Body of pancreas (tissue), 4 donors: ENCODE data around the gene OPALIN.

Source experiments
- CTCF ChIP-seq, 7 experiments: fragments of 450-650 bp in 4 of 7; fragments of 200-600 bp in 3 of 7; sonication (generic) in 3 of 7; IDR thresholded peaks; one replicate each; pipeline ENCODE4 v1.5.1; 2016 to 2019; ENCODE audit warnings: antibody characterized with exemption in 7 of 7
- POLR2A ChIP-seq, 3 donors: fragments of 450-650 bp; IDR thresholded peaks; one replicate each; pipeline ENCODE4 v1.6.1; 2016; ENCODE audit warnings: antibody characterized with exemption in 3 of 3, mild to moderate bottlenecking in 2 of 3

- TF ChIP-seq POLR2A (IDR thresholded peaks at IDR 0.05) (no peak), CTCF (IDR thresholded peaks at IDR 0.05) (no peak)
Observed at GRCh38 chr10:96301616-96302015, 57.2 kb downstream of the OPALIN start.
